PC-9 (cell line): ENCODE measurements around the gene DCTN4.
"Not testable (repeated sequence)": the region's sequence is repeated elsewhere in the genome, so short reads cannot be mapped to it uniquely, and the experiment has no call there.

Experiments
- CTCF ChIP-seq: fragments of 200-600 bp; sonication (generic); conservative IDR thresholded peaks from 2 replicates; pipeline ENCODE4 v1.6.1; 2017; ENCODE audit warnings: mixed run types, antibody characterized with exemption, mild to moderate bottlenecking, moderate library complexity
- EZH2 ChIP-seq: fragments of 200-600 bp; sonication (generic); IDR thresholded peaks from 2 replicates; pipeline ENCODE4 v1.8.0; 2017; ENCODE audit warnings: antibody characterized with exemption, low read depth

GRCh38 chr5:150743142-150743488, 15.7 kb downstream of the DCTN4 start:
- not testable (repeated sequence) for TF ChIP-seq EZH2, CTCF
